Activated CD4-positive, CD25-positive, alpha-beta regulatory T cell treated with anti-CD3 and anti-CD28 coated beads, Interleukin-2, amount 50 U/mL, for 24 hours (primary cell): ENCODE results near the gene EIF2AK2.
"Not testable (repeated sequence)": the region's sequence is repeated elsewhere in the genome, so short reads cannot be mapped to it uniquely, and the experiment has no call there.

Experiments used
- ATAC-seq, 2 donors: fragments of 150-1000 bp; cut with Tn5 transposase; one replicate each; pipeline ENCODE4 v1.10.0; 2021; ENCODE audit warnings: mild to moderate bottlenecking in 1 of 2, moderate library complexity in 1 of 2

Gene EIF2AK2

DNA sequence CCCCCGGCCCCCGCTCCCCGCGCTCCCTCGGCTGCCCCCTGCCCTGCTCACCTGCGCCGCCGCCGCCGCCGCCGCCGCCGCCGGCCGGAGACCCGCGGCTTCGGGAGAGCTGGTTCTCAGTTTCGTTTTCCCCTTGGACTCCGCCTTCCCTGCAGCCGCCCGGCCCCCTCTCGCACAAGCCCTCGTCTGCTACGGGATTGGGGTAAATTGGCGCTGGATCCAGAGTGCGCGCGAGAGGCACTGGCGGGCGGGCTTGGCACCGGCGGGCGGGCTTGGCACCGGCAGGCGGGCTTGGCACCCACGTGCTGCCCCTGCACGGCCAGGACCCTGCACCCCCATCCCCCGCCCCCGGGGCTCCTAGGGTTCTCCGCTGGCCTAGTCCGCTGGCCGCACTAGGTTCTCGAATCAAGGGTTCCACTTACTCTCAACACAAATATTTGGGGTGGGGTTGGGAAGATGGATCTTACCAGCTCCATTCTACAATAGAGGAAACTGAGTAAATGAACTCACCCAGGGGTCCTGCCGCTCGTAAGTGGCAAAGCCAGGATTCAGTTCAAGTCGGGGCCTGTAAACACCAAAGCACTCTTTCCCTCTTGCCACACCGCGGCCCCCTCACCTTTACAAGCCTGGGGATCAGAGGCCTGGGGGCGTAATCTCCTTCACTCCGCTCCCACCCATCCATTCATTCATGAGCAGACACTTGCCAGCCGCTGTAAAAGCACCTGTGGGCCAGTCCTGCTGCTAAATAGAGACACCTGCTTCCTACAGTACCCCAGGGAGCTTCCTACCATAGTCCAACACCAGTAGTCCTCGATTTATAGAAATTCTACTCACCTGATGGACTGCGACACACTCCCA is at the start of gene EIF2AK2:
TSS of gene EIF2AK2 (minus strand) at position 124 of the 858 bp plus-strand sequence. CDS start 9,174 bp downstream, outside the sequence.
- peak; percentile 91 to 94 for ATAC-seq

DNA sequence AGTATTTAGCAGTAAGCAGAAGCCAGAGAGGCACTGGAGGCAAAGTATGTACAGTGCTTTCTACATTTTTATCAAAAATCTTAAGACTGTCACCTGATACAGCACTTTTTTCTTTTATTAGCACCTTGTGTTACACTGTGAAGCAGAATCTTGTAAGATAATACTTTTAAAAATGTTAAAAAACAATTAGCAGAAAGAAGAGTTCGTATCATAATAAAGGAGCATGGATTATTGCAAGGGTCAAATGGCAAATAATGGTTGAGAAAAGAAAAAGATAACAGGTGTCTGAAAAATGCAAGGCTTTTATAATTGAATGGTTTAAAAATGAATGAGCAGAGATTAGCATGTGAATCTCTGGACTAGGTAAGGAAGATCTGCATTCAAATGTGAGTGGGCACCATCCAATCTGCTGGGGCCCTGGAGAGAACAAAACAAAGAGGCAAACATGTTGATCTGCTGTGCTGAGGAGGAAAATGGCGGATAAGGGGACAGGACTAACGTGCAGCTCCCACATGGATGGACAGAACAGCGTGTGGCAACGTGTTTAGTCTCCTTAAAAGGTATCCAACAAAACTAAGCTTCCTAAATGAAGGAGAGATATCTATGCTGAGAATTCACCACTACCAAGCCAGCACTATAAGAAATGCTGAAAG is 49.0 kb upstream of the EIF2AK2 start:
- no peak for ATAC-seq

DNA sequence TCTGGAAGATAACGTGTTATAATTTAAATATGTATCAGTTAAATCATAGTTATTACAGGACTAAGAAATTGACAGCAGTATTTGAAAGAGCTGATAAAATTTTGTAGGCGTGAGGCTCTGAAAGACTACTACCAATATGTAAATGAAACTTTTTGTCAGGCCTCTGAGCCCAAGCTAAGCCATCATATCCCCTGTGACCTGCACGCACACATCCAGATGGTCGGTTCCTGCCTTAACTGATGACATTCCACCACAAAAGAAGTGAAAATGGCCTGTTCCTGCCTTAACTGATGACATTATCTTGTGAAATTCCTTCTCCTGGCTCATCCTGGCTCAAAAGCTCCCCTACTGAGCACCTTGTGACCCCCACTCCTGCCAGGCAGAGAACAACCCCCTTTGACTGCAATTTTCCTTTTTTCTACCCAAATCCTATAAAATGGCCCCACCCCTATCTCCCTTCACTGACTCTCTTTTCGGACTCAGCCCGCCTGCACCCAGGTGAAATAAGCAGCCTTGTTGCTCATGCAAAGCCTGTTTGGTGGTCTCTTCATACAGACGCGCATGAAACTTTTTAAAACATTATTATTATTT is 48.4 kb upstream of the EIF2AK2 start:
- not testable (repeated sequence) for ATAC-seq

GRCh38 chr2:37203708-37204107 is 46.9 kb upstream of the EIF2AK2 start:
- ATAC-seq: no peak

GRCh38 chr2:37201766-37202165 is 45.0 kb upstream of the EIF2AK2 start:
- ATAC-seq: peak; percentile 83 to 89

DNA sequence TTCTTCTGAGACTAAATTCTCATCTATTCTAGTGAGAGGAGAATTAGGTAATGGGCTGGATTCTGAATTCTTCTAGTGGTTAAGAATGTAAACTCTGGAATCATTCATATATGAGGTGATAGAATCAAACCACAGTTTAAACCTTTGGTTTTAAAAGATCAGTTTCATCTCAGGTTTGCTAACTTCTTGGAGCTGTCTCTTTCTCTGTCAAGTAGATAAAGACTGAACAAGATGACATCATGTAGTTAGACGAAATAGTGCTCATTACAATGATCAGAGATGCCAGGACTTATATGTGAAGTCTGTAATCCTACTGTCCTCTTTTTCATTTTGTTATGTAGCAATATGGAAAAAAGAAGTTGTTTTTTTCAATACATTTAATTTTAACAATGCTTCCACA is 44.4 kb upstream of the EIF2AK2 start:
- no peak for ATAC-seq

DNA sequence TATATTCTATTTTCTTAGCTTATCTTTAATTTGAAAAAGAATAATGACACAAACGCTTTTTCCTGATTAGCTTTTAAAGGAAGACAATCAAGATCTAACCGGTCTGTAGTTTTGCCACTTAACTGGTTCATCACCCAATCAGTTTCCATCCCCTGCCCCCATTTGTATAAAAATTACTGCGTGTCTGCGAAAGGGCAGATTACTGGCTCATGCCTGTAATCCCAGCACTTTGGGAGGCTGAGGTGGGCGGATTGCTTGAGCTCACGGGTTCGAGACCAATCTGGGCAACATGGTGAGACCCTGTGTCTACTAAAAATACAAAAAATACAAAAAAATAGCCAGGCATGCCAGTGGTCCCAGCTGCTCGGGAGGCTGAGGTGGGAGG is 41.9 kb upstream of the EIF2AK2 start:
- no peak for ATAC-seq

- ATAC-seq: peak; percentile 87 to 90
Observed at GRCh38 chr2:37196320-37197195, 39.8 kb upstream of the EIF2AK2 start, which contains the start of gene CEBPZOS. Gene CEBPZOS, plus strand, starts transcription at chr2:37196496. Its CDS starts 3,209 bp downstream, at chr2:37199705.

DNA sequence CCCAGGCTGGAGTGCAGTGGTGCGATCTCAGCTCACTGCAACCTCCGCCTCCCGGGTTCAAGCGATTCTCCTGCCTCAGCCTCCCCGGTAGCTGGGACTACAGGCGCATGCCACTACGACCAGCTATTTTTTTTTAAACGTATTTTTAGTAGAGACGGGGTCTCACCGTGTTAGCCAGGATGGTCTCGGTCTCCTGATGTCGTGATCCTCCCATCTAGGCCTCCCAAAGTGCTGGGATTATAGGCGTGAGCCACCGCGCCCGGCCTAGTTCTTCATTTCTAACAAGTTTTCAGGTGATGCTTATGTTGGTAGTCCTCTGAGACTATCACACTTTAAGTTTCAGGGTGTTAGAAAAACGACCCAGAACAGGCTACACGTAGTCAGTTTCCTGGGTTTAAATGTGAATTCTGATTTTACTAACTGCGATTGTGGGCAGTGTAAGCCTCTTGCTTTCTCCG is 39.1 kb upstream of the EIF2AK2 start:
- not testable (repeated sequence) for ATAC-seq

GRCh38 chr2:37192551-37192950 is 35.8 kb upstream of the EIF2AK2 start:
- ATAC-seq: no peak

- no peak for ATAC-seq
Observed at GRCh38 chr2:37191747-37192146, 35.0 kb upstream of the EIF2AK2 start.

DNA sequence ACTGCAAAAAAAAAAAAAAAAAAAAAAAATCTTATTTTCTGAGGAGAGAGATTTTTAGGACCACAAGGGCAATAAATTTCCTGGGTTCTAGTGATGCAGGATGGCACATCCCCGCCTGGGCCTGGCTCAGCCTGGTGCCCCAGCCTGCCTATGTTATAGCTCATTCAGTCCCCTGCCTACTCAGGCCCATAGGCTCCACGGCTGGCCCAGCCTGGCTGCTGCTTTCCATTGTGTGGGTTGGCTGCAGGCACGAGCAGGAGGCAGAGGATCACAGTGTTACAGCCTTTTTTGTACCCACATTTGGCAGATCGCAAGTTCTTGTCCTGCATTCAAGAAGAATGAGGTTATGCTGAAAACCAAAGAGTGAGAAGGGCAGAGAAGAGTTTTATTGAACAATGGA is 34.5 kb upstream of the EIF2AK2 start:
- no peak for ATAC-seq

- ATAC-seq: no peak
Observed at GRCh38 chr2:37190290-37190689, 33.5 kb upstream of the EIF2AK2 start.

- no peak for ATAC-seq
Observed at GRCh38 chr2:37189452-37190153, 32.8 kb upstream of the EIF2AK2 start.

DNA sequence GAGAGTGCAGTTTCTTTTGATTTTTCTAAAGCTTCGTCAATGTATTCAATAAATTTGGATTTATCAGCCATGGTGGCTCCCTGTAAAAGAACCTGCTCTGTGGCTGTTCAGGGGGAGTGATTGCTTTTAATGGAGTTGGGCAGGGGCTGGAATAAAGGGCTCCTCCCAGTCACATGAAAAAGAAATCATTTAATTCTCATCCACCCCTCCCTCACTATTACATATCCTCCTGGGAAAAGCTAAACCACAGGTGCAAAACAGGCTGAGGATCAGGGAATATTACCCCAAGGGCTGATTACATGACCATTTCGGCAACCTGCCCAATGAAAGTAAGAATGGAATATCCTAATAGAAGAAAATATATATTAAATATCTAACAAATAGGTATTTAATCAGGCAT is 31.8 kb upstream of the EIF2AK2 start, which contains the start of gene SULT6B1:
TSS of gene SULT6B1 (minus strand) at position 101 of the 400 bp plus-strand sequence. CDS start at position 71, 30 bp downstream.
- no peak for ATAC-seq

DNA sequence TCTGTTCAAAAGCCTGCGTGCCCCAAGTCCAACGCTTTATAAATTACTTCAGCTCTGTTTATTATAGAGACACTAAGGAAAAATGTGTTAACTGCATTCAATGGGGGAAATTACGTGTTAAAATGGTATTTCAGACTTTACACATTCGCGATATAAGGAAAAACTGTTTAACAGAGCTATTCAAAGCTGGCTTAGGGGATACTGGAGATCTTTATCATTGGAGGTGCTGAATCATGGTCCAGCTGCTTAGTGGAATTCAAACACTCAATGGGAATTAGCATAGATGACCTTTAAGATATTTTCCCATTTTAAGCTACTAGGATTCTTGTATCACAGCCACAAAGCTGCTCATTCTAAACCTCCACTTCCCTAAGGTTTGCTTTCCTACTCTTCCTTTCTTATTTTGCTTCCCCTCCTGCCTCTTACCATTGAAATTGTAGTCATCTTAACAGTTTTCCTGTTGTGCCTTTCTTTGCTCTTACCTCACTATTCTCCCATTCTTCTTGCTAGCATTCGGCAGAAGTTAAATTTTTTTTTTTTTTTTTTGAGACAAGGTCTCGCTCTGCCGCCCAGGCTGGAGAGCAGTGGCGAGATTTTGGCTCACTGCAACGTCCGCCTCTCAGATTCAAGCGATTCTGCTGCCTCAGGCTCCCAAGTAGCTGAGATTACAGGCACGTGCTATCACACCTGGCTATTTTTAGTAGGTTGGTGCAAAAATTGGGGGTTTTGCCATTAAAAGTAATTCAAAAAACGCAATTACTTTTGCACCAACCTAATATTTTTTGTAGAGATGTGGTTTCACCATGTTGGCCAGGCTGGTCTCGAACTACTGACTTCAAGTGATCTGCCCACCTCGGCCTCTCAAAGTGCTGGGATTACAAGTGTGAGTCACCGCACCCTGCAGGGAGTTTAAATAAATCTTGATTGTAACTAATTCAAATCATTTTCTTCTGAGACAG is 25.2 kb upstream of the EIF2AK2 start:
- ATAC-seq: no peak

- ATAC-seq: no peak
Observed at GRCh38 chr2:37180640-37181039, 23.9 kb upstream of the EIF2AK2 start.

DNA sequence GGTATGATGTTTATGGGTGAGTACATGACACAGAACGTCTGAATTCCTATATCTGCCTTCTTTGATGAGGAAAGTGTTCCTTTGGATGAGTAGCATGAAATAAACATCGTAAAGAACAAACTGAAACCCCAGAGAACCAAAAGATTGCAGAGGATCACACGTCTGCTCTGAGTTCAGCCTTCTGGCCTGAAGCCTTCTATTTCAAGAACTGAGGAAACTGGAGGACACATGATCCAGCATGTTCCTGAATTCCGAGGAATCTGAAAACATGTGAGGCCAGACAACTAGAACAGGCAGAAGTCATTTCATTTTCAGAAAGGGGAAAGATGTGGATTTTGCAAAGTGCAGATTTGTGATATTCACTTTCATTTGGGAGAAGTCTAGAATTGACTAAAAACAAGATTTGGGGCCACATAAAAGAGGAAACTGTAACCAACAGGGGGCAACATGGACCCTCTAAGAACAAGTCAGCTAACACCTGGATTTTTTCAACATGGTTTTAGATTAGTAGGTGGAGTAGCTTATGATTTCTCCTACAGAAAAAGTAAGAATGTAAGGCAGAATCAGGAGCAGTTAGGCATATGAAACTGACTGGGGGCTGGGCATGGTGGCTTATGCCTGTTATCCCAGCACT is 23.3 kb upstream of the EIF2AK2 start:
- ATAC-seq: no peak

DNA sequence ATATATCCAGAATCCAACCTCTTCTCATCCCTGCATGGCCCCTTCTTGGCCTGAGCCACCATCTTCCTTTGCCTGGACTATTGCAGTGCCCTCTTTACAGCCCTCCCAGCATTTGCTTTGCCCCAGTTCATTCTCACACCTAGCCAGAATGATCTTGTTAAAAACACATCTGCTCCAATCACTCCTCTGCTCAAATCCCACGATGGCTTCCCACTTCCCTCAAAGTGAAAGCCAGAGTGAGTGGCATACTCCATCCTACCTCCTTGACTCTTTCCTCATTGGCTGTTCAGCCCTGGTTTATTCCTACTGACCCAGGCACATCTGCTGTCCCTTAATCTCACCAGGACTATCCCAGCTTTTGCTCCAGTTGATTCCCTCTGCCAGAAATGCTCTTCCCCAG is 17.0 kb upstream of the EIF2AK2 start:
- ATAC-seq: no peak

- no peak for ATAC-seq
Observed at GRCh38 chr2:37171624-37171950, 14.8 kb upstream of the EIF2AK2 start.
